Renal cortex interstitium (tissue), 11 donors: ENCODE results near the gene DLGAP1. TPM values are rescaled to one million over a fixed set of nuclear protein-coding genes. Genes with fewer than 3 reads are reported as not detected.

ENCODE experiments used
- DNase-seq, 11 donors: peaks; one replicate each; pipeline ENCODE4 v3.0.0-alpha.2; 2013; ENCODE audit warnings: low read depth in 9 of 11, low spot score in 4 of 11; ENCODE audit errors: extremely low read depth in 1 of 11
- polyA plus RNA-seq, 3 donors: library from polyadenylated mRNA; unstranded; fragments of 120-200 nt; gene quantifications; one replicate each; pipeline ENCODE4 v1.2.1, GENCODE V29; 2013; ENCODE audit not compliant: insufficient read length in 3 of 3

DLGAP1 gene
- polyA plus RNA-seq, 3 donors, result 4.6 to 6.1 (median 5.9) TPM

GRCh38 chr18:3683483-3683882 is 771.6 kb downstream of the DLGAP1 start:
- no peak for DNase-seq

- no peak for DNase-seq
Observed at GRCh38 chr18:3682061-3682460, 773.0 kb downstream of the DLGAP1 start.

GRCh38 chr18:3679241-3679640 is 775.9 kb downstream of the DLGAP1 start:
- DNase-seq, result no peak

- no peak for DNase-seq
Observed at GRCh38 chr18:3675994-3676393, 779.1 kb downstream of the DLGAP1 start.

- DNase-seq, result no peak
Observed at GRCh38 chr18:3675446-3675845, 779.7 kb downstream of the DLGAP1 start.

GRCh38 chr18:3671176-3671575 is 783.9 kb downstream of the DLGAP1 start:
- no peak for DNase-seq

- DNase-seq, result no peak
Observed at GRCh38 chr18:3669376-3669775, 785.7 kb downstream of the DLGAP1 start.

GRCh38 chr18:3667255-3668137 is 787.6 kb downstream of the DLGAP1 start:
- DNase-seq, result no peak

GRCh38 chr18:3666526-3667254 is 788.4 kb downstream of the DLGAP1 start:
- DNase-seq, result no peak

GRCh38 chr18:3665780-3666525 is 789.2 kb downstream of the DLGAP1 start:
- DNase-seq, result peak; percentile 71 to 88 (median 81)

- DNase-seq, result no peak
Observed at GRCh38 chr18:3665204-3665603, 789.9 kb downstream of the DLGAP1 start.

GRCh38 chr18:3664563-3665178 is 790.4 kb downstream of the DLGAP1 start:
- no peak for DNase-seq

GRCh38 chr18:3663870-3664512 is 791.1 kb downstream of the DLGAP1 start:
- no peak for DNase-seq

GRCh38 chr18:3661989-3662388 is 793.1 kb downstream of the DLGAP1 start:
- no peak for DNase-seq

- DNase-seq, result no peak
Observed at GRCh38 chr18:3660739-3661515, 794.2 kb downstream of the DLGAP1 start.

GRCh38 chr18:3658529-3658928 is 796.6 kb downstream of the DLGAP1 start:
- DNase-seq, result no peak

GRCh38 chr18:3655254-3656050 is 799.7 kb downstream of the DLGAP1 start:
- no peak for DNase-seq
